GM23338 (cell line): Measurements from ENCODE around the gene KCNK16. TPM values are rescaled to one million over a fixed set of nuclear protein-coding genes. Genes with fewer than 3 reads are reported as not detected.

Experiments
- ATAC-seq: fragments of 200-7000 bp; cut with Tn5 transposase; 3 replicates; pipeline ENCODE4 v1.9.1; 2020
- DNase-seq: peaks from one replicate; pipeline ENCODE4 v3.0.0-alpha.2; 2015; ENCODE audit warnings: low spot score
- H2AFZ ChIP-seq: fragments of 200-600 bp; sonication (generic); 2 replicates; pipeline ENCODE4 v1.8.0; 2016; ENCODE audit warnings: antibody characterized with exemption, mild to moderate bottlenecking, moderate library complexity
- H3F3A ChIP-seq: fragments of 200-600 bp; sonication (generic); replicated peaks from 2 replicates; pipeline ENCODE4 v1.8.0; 2017; ENCODE audit warnings: antibody characterized with exemption, mixed run types, low read depth
- H3K27ac ChIP-seq: fragments of 200-600 bp; sonication (generic); 2 replicates; pipeline ENCODE4 v1.6.1; 2016; ENCODE audit warnings: low read depth
- H3K27me3 ChIP-seq: fragments of 200-600 bp; sonication (generic); 2 replicates; pipeline ENCODE4 v1.8.0; 2016; ENCODE audit warnings: mild to moderate bottlenecking, mixed run types, moderate library complexity; ENCODE audit not compliant: insufficient read depth
- H3K36me3 ChIP-seq: fragments of 200-600 bp; sonication (generic); 2 replicates; pipeline ENCODE4 v1.8.0; 2016; ENCODE audit warnings: mild to moderate bottlenecking; ENCODE audit not compliant: insufficient read depth
- H3K4me1 ChIP-seq: fragments of 200-600 bp; sonication (generic); 2 replicates; pipeline ENCODE4 v1.8.0; 2016; ENCODE audit warnings: mild to moderate bottlenecking, moderate library complexity; ENCODE audit not compliant: insufficient read depth
- H3K4me2 ChIP-seq: fragments of 200-600 bp; sonication (generic); 2 replicates; pipeline ENCODE4 v1.7.1; 2017; ENCODE audit warnings: mixed run types
- H3K4me3 ChIP-seq: fragments of 200-600 bp; sonication (generic); 2 replicates; pipeline ENCODE4 v1.6.1; 2016; ENCODE audit warnings: mixed run types
- H3K79me2 ChIP-seq: fragments of 200-600 bp; sonication (generic); replicated peaks from 2 replicates; pipeline ENCODE4 v1.8.0; 2017; ENCODE audit warnings: mild to moderate bottlenecking; ENCODE audit not compliant: insufficient read depth
- H3K9me2 ChIP-seq: fragments of 200-600 bp; sonication (generic); 2 replicates; pipeline ENCODE4 v1.8.0; 2017; ENCODE audit not compliant: insufficient read depth
- H4K20me1 ChIP-seq: fragments of 200-600 bp; sonication (generic); replicated peaks from 2 replicates; pipeline ENCODE4 v1.8.0; 2017; ENCODE audit warnings: mild to moderate bottlenecking; ENCODE audit not compliant: insufficient read depth
- H3K27ac Mint-ChIP-seq: 2 replicates; pipeline ENCODE4 v1.8.0; 2020; ENCODE audit warnings: inconsistent platforms, mild to moderate bottlenecking, moderate library complexity, mixed read lengths
- H3K27me3 Mint-ChIP-seq: 3 replicates; pipeline ENCODE4 v1.8.0; 2022; ENCODE audit warnings: low read depth, mild to moderate bottlenecking, moderate library complexity, mixed read lengths, inconsistent platforms; ENCODE audit not compliant: insufficient read depth, poor library complexity
- H3K36me3 Mint-ChIP-seq: 3 replicates; pipeline ENCODE4 v1.8.0; 2021; ENCODE audit warnings: low read depth, mild to moderate bottlenecking, inconsistent platforms, moderate library complexity, mixed read lengths
- H3K4me1 Mint-ChIP-seq: 3 replicates; pipeline ENCODE4 v1.8.0; 2020; ENCODE audit warnings: mild to moderate bottlenecking, inconsistent platforms, mixed read lengths
- H3K4me3 Mint-ChIP-seq: 3 replicates; pipeline ENCODE4 v1.8.0; 2021; ENCODE audit warnings: moderate library complexity, mild to moderate bottlenecking, inconsistent platforms, mixed read lengths
- H3K9me3 Mint-ChIP-seq: 3 replicates; pipeline ENCODE4 v1.8.0; 2020; ENCODE audit warnings: moderate library complexity, mild to moderate bottlenecking, inconsistent platforms, mixed read lengths
- CREB1 ChIP-seq: fragments of 250-450 bp; sonication (Bioruptor Pico); IDR thresholded peaks from 2 replicates; pipeline ENCODE4 v1.5.0; 2020; ENCODE audit warnings: low read depth, mild to moderate bottlenecking, moderate library complexity
- ETS1 ChIP-seq: IDR thresholded peaks from 2 replicates; pipeline ENCODE4 v1.6.1; 2016; ENCODE audit warnings: antibody characterized with exemption
- EZH2 ChIP-seq: fragments of 200-600 bp; sonication (generic); IDR thresholded peaks from one replicate; pipeline ENCODE4 v1.8.0; 2017; ENCODE audit warnings: antibody characterized with exemption, mild to moderate bottlenecking, low read depth; ENCODE audit not compliant: unreplicated experiment
- JUNB ChIP-seq: IDR thresholded peaks from one replicate; pipeline ENCODE4 v1.6.1; 2016; ENCODE audit warnings: antibody characterized with exemption; ENCODE audit not compliant: unreplicated experiment
- NANOG ChIP-seq: IDR thresholded peaks from 2 replicates; pipeline ENCODE4 v1.6.1; 2016; ENCODE audit warnings: antibody characterized with exemption, borderline replicate concordance
- POLR2AphosphoS5 ChIP-seq: IDR thresholded peaks from 2 replicates; pipeline ENCODE4 v1.6.1; 2016; ENCODE audit warnings: antibody characterized with exemption, low read depth
- STAT1 ChIP-seq: IDR thresholded peaks from one replicate; pipeline ENCODE4 v1.6.1; 2016; ENCODE audit warnings: antibody characterized with exemption; ENCODE audit not compliant: unreplicated experiment
- ZNF114 ChIP-seq: fragments of 250-450 bp; sonication (Bioruptor Pico); IDR thresholded peaks from 2 replicates; pipeline ENCODE4 v1.5.0; 2020; ENCODE audit warnings: mild to moderate bottlenecking, moderate library complexity
- ZNF331 ChIP-seq: fragments of 250-450 bp; sonication (Bioruptor Pico); IDR thresholded peaks from 2 replicates; pipeline ENCODE4 v1.5.0; 2020; ENCODE audit warnings: low read depth, mild to moderate bottlenecking, moderate library complexity
- long read RNA-seq: library from polyadenylated mRNA; unstranded; transcript quantifications from one replicate; pipeline ENCODE4 v2.0.0, GENCODE V29; 2020; ENCODE audit not compliant: unreplicated experiment
- polyA plus RNA-seq: library from polyadenylated mRNA; unstranded; fragments of >200 nt; fragmentation: Nextera tagmentation; extraction: Ambion mirVana; gene quantifications from 2 replicates; pipeline ENCODE4 v1.2.1, GENCODE V29; 2016
- total RNA-seq: library from RNA; depleted of rRNA; stranded (reverse); fragments of >200 nt; shearing (Covaris generic); gene quantifications from 2 replicates; pipeline ENCODE4 v1.2.3, GENCODE V29; 2014; rRNA removed
- TF ChIP-seq, protein P1 (sequence below): IDR thresholded peaks from one replicate; pipeline ENCODE4 v1.6.1; 2018; ENCODE audit warnings: antibody characterized with exemption; ENCODE audit not compliant: unreplicated experiment

Gene KCNK16
- total RNA-seq (not detected in 2 replicates), polyA plus RNA-seq (not detected in 2 replicates)
- long read RNA-seq: 0 reads

GRCh38 chr6:39322306-39322850, at the start of gene KCNK16:
Gene KCNK16, minus strand, starts transcription at chr6:39322702. Its CDS starts 162 bp downstream, at chr6:39322540.
- Mint-ChIP-seq H3K27me3 (peaks cover 6% of the 10 kb centered on the region), H3K4me1 (no peaks in the 10 kb centered on the region; the same call in 2 of the 3 replicates), H3K36me3 (no peaks in the 10 kb centered on the region; the same call in 2 of the 3 replicates), H3K9me3 (no peaks in the 10 kb centered on the region), H3K27ac (no peak within 1 kb of the TSS), H3K4me3 (no peak within 1 kb of the TSS)
- H3K27ac ChIP-seq: no peak within 1 kb of the TSS
- no peaks in the 10 kb centered on the region for H3K36me3 ChIP-seq
- no peaks in the 10 kb centered on the region for H3K4me1 ChIP-seq
- H2AFZ ChIP-seq: no peak within 1 kb of the TSS
- H3K79me2 ChIP-seq: no peaks in the 10 kb centered on the region
- H3K27me3 ChIP-seq: no peaks in the 10 kb centered on the region
- no peak for TF ChIP-seq POLR2AphosphoS5
- no peak for TF ChIP-seq STAT1
- no peak for TF ChIP-seq ZNF114 (CRISPR knock-in tag)
- no peak for TF ChIP-seq ETS1
- TF ChIP-seq NANOG: no peak
- TF ChIP-seq, protein P1, sequence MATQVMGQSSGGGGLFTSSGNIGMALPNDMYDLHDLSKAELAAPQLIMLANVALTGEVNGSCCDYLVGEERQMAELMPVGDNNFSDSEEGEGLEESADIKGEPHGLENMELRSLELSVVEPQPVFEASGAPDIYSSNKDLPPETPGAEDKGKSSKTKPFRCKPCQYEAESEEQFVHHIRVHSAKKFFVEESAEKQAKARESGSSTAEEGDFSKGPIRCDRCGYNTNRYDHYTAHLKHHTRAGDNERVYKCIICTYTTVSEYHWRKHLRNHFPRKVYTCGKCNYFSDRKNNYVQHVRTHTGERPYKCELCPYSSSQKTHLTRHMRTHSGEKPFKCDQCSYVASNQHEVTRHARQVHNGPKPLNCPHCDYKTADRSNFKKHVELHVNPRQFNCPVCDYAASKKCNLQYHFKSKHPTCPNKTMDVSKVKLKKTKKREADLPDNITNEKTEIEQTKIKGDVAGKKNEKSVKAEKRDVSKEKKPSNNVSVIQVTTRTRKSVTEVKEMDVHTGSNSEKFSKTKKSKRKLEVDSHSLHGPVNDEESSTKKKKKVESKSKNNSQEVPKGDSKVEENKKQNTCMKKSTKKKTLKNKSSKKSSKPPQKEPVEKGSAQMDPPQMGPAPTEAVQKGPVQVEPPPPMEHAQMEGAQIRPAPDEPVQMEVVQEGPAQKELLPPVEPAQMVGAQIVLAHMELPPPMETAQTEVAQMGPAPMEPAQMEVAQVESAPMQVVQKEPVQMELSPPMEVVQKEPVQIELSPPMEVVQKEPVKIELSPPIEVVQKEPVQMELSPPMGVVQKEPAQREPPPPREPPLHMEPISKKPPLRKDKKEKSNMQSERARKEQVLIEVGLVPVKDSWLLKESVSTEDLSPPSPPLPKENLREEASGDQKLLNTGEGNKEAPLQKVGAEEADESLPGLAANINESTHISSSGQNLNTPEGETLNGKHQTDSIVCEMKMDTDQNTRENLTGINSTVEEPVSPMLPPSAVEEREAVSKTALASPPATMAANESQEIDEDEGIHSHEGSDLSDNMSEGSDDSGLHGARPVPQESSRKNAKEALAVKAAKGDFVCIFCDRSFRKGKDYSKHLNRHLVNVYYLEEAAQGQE: no peak
- no peak for TF ChIP-seq JUNB
- no peak for TF ChIP-seq CREB1 (CRISPR knock-in tag)
- TF ChIP-seq ZNF331 (CRISPR knock-in tag): no peak
- ATAC-seq (no peak), DNase-seq (no peak)
- H3K4me3 ChIP-seq: no peak within 1 kb of the TSS
- no peaks in the 10 kb centered on the region for H3F3A ChIP-seq
- no peaks in the 10 kb centered on the region for H4K20me1 ChIP-seq
- H3K4me2 ChIP-seq: no peak within 1 kb of the TSS
- H3K9me2 ChIP-seq: no peaks in the 10 kb centered on the region; the same call in 1 of the 2 replicates

DNA sequence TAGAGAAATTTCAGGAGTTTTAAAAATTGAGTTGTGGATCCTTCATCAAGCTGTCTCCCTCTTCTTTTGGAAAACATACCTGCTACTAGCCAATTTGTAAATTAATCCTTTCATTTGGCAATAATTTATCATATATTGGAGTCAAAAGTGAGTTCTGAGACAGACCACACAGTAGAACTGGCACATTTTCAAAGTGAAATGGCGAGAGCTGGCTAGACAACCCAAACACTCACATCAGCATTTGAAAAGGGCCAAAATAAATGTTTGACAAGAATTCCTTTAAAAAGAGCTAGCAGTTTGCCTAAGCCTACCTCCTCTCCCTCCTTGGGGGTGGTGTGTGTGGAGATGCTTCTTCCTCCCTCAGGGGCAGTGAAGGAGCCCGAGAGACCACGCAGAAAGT, 47.9 kb upstream of the KCNK16 start:
- H3K4me1 Mint-ChIP-seq: peaks cover 3% of the 10 kb centered on the region; the same call in 2 of the 3 replicates
- DNase-seq (no peak), ATAC-seq (no peak)
- Histone ChIP-seq H3F3A (no peaks in the 10 kb centered on the region), H3K79me2 (no peaks in the 10 kb centered on the region), H2AFZ (no peak overlapping the region), H3K4me2 (peak overlapping the region; percentile 55; the same call in 1 of the 2 replicates), H4K20me1 (no peaks in the 10 kb centered on the region), H3K27ac (no peak overlapping the region), H3K9me2 (no peaks in the 10 kb centered on the region), H3K4me1 (peaks cover 9% of the 10 kb centered on the region; the same call in 1 of the 2 replicates), H3K27me3 (no peaks in the 10 kb centered on the region), H3K36me3 (no peaks in the 10 kb centered on the region), H3K4me3 (no peak overlapping the region)
- H3K27ac Mint-ChIP-seq: no peak overlapping the region
- no peaks in the 10 kb centered on the region for H3K9me3 Mint-ChIP-seq
- H3K36me3 Mint-ChIP-seq: no peaks in the 10 kb centered on the region
- H3K4me3 Mint-ChIP-seq: no peak overlapping the region
- no peak for TF ChIP-seq POLR2AphosphoS5
- no peak for TF ChIP-seq EZH2
- TF ChIP-seq, protein P1: no peak
- TF ChIP-seq ZNF114 (CRISPR knock-in tag): no peak
- TF ChIP-seq ZNF331 (CRISPR knock-in tag): no peak
- no peak for TF ChIP-seq STAT1
- no peak for TF ChIP-seq JUNB
- H3K27me3 Mint-ChIP-seq: no peaks in the 10 kb centered on the region
